GF-D8 (cell line): ENCODE measurements around the gene GCNT1.
"Not testable (repeated sequence)": the region's sequence is repeated elsewhere in the genome, so short reads cannot be mapped to it uniquely, and the experiment has no call there.

ENCODE experiments used
- DNase-seq: peaks from one replicate; lab custom pipeline; 2025; lab: John Stamatoyannopoulos, UW

GCNT1 gene

DNA sequence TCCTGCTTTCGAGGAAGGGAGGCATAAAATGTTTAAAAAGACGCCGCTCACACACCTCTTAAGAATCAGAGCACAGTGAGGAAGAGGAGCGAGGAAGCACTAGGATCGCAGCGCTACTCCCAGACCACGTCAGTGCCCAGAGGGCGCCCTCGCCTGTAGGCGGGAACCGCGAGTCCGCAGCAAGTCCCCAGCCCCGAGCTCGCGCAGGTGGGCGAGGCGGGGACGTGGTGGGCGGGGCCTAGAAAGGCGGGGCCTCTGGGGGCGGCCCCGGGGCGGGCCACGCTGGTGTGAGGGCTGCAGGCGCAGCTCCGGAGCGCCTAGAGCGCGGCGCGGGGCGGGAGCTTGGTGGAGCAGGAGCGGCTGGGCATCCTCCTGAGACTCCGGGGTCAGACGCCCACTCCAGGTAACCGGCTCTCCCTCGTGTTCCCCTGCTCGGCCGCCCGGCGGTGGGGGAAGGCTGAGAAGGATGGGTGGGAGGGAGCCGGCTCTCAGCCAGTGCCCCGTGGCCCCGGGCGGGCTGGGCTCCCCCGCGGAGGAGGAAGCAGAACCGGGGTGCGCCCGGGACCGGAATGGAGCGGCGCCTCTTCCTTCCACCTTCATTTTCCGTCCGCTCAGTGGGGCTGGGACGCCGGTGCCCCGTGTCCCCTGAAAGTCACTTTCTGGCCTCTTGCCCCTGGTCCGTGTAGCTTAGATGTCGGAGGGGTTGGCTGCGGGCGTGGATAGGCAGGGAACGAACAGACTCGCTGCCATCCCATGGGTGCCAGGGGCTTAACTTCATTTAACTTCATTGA, at the start of gene GCNT1:
TSS of gene GCNT1 (plus strand) at position 280 of the 791 bp plus-strand sequence. CDS start 43,200 bp downstream, outside the sequence.
- DNase-seq: peak; percentile 82

DNA sequence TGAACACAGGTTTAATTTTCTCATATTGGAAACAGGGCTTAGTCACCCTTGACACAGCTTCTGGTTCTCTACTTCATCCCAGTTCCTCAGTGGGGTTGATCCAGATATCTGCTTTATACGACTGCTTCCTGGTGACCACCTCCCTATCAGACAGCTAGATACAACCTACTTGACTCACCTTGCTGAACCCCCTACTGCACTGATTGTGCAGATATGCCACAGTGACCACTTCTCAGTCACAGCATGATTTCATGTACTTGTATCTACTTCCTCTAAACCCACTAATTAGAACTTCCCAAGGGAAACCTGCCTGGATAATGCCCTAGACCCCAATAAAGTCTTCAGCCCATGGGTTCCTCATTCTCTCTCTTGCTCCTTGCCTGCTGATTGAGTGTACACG, 46.3 kb upstream of the GCNT1 start:
- no peak for DNase-seq

DNA sequence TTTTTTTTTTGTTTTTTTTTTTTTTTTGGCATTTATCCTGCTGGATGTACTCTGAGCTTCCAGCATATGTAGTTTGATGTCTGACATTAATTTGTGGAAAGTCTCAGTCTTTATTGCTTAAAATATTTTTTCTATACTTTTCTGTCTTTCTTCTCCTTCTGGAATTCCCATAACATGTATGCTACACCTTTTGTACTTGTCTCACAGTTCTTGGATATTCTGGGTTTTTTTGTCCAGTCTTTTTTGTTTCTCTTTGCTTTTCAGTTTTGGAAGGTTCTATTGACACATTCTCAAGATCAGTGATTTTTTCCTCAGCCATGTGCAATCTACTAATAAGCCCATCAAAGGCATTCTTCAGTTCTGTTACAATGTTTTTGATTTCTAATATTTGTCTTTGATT, 45.3 kb upstream of the GCNT1 start:
- no peak for DNase-seq

DNA sequence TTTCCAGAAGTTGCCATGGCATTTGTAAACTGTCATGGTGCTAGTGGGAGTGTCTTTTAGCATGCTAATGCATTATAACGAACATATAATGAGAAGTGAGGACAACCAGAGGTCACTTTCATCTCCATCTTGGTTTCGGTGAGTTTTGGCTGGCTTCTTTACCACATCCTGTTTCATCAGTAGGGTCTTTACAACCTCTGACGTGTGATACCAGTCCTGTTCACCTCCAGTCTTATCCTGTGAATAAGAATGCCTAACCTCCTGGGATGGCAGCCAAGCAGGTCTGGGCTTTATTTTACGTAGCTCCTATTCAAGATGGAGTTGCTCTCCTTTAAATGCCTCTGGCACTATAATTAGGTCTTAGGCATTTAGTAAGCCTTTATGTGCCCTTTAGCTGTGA, 44.3 kb upstream of the GCNT1 start:
- DNase-seq: peak; percentile 31

DNA sequence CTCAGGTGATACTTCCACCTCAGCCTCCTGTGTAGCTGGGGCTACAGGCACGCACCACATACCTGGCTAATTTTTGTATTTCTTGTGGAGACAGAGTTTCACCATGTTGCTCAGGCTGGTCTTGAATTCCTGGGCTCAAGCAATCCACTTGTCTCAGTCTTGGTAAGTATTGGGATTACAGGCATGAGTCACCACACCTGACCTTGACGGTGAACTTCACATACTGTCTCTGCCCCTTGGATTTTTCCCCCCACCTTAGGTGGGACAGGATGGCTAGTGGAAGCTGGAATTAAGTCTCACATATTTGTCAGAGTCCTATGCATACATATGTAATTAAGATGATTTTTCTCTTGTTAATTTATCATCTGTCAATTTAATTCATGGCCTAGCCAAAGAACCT, 43.8 kb upstream of the GCNT1 start:
- no peak for DNase-seq

DNA sequence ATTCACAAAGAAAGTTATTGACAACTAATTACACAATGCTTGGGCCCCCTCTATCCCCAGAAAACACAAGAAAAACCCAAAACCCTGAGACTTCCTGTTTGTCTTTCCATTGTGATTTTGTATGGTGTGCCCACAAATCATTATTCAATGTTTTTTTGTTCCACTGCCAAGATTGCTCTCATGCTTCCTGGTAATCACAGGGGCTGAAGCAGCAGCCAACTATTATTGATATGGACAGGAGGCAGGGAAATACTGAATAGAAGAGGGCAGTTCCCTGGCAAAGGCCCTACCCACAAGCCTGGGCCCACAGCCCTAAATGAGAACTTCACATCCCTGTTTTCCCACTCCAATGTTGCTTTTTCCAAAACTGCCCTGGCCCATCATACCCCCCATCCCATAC, 43.3 kb upstream of the GCNT1 start:
- DNase-seq: no peak

DNA sequence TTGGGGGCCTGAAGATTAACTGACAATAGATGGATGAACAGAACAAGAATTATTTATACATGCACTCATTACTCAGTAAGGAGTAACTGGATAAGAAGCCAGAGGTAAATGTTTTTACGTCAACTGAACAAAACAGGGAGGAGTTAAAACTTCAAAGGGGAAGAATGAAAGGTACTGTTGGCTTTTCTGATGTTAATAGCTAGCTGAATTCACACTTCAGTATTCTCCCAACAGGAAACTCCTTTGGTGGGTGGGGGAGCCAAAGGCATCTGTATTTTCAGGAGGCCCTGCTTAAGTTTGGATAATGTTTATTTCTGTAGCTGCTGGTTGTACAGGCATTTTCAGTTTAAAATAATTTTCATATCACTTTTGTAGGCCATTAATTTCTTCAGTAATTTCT, 41.6 kb upstream of the GCNT1 start:
- DNase-seq: no peak

DNA sequence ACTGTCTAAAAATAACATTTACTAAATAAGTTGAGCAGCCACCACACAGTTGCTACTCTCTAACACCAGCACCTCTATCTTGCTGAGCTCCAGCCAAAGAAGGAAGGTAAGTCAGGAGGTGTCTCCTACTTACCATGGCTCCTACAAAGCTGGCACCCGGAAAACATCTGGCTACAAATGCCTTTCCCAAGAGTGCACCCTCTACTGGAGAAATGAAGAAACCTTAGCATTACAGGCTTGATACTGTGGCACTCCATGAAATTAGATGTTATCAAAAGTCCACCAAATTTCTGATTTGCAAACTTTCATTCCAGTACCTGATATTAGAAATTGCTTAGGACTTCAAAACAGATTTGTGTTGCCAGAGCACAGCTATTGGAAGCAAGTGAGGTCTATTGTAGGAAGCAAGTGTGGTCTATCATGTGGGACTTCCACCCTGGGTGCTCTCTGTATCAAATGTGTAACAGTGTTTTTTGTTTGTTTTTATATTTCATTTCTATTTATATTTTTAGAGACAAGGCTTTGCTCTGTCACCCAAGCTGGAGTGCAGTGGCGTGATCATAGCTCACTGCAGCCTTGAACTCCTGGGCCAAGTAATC, 39.1 kb upstream of the GCNT1 start:
- DNase-seq: no peak

DNA sequence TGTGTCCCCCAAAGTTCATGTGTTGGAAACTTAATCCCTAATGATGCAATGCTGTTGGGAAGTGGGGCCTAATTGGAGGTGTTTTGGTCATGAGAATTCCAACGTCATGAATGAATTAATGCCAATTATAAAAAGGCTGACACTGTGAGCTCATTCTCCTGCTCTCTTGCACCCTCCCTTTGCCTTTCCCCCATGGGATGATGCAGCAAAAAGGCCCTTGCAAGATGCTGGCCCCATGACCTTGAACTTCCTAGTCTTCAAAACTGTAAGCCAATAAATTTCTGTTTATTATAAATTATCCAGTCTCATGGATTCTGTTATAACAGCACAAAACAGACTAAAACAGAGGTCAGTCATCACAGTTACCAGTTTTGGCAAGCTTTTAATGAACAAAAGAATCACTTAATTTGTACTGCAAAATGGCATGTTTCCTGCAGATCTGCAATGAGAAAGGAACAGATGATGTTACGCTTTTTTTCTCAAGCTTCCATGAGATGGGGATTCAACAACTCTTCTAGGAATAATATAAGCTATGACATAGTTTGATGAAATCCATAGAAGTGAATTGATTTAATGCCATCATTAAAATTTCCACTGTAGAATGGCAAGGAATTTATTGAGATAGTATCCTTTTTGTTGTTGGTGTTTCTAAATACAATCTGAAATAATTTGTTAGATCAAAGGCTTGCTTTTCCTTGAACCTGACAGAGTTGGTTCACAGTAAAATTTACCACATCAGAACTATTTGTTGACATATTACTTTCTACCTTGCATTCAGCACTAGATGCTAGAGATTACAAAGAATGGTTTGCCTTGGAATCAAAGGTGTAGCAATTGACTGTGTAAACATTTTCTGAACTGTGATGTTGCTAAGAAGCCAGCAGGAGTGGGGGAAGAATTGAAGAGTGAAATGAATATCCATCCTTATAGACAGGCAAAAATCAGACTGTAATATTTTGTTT, 35.5 kb upstream of the GCNT1 start:
- DNase-seq: no peak

DNA sequence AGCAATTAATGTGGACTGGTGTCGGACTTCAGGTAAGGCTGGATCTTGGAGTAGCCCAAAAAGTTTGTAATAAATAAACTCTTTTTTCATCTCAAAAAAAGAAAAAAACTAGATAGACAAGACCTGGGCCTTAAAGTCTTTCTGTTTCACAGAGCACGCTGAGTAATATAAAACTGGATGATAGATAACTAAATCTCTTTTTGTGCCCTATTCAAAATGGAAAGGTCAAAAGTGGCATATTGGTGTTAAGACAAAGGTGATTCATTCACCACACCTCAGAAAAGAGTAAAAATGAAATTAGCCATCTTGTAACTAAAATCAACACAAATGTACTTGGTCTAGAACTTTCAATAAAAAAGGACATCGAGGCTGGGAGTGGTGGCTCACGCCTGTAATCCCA, 34.5 kb upstream of the GCNT1 start:
- DNase-seq: no peak

DNA sequence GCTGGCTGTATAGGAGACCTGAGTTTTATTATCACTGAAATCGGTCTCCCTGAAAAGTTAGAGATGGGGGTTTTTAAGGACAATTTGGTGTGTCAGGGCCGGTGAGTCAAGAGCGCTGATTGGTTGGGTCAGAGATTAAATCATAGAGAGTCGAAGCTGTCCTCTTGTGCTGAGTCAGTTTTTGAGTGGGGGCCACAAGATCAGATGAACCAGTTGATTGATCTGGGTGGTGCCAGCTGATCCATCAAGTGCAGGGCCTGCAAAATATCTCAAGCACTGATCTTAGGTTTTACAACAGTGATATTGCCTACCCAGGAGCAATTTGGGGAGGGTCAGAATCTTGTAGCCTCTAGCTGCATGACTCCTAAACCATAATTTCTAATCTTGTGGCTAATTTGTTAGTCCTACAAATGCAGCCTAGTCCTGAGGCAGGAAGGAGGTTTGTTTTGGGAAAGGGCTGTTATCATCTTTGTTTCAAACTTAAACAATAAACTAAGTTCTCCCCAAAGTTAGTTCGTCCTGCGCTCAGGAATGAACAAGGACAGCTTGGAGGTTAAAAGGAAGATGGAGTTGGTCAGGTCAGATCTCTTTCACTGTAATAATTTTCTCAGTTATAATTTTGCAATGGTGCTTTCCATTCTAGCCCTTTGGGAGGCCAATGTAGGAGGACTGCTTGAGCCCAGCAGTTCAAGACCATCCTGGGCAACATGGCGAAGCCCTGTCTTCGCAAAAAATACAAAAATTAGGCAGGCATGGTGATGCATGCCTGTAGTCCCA, 33.1 kb upstream of the GCNT1 start:
- no peak for DNase-seq

DNA sequence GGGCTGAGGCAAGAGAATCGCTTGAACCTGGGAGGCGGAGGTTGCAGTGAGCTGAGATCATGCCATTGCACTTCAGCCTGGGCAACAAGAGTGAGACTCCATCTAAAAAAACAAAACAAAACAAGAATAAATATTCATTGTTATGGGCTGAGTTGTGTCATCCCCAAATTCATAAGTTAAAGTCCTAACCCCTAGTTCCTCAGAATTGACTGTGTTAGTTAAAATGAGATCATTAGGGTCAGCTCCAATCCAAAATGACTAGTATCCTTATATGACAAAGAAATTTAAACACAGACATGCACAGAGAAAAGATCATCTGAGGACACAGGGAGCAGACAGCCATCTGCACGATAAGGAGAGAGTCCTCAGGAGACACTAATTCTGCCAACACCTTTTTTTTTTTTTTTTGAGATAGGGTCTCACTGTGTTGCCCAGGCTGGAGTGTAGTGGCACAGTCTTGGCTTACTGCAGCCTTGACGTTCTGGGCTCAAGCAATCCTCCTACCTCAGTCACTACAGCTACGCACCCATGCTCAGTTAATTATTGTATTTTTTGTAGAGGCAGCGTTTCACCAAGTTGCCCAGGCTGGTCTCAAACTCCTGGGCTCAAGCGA, 32.1 kb upstream of the GCNT1 start:
- no peak for DNase-seq

DNA sequence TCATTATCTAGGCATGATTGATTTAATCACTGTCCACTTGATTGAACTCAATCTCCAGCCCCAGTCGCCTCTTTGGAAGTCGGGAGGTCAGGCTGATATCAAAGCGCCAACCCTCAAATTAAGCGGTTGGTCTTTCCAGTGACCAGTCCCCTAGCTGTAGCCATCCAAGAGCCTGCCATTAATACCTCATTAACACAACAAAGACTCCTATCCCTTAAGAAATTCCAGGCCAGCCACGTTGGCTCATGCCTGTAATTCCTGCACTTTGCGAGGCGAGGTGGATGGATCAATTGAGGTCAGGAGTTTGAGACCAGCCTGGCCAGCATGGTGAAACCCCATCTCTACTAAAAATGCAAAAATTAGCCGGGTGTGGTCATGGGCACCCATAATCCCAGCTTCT, 27.4 kb upstream of the GCNT1 start:
- no peak for DNase-seq

DNA sequence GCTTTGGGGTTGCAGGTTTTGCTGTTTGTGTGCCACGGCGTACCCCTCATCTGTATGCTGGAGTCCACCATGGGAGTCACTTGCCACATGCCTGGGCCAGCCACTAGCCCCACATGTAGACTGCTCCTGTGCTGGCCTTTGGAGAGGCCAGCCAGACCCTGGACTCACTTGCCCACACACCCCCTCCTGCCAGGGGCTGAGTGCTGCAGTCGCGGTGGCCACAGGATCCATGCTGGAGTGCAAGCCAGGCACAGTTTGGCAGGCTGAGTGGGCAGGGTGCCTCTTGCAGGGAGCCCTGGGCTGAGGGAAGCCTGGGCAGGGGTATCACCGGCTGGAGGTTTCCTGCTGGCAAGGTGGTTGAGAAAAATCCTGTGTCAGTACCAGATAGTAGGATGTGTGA, 25.6 kb upstream of the GCNT1 start:
- no peak for DNase-seq

DNA sequence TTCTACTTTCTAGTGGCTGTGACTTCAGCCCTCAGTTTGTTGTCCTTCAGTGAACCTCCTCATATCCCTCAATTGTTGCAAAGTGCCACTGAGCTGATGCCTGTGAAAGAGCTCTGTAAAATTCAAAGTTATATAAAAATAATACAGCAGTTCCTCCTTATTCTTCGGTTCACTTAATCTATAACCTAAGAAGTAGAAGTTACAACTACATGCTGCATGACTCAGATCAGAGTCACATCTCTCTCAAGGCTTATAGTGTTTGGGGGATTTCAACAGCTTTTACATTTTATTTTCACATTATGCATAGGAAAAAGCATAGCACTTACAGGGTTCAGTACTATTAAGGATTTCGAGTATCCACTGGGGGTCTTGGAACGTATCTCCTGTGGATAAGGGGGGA, 25.1 kb upstream of the GCNT1 start:
- DNase-seq: no peak

DNA sequence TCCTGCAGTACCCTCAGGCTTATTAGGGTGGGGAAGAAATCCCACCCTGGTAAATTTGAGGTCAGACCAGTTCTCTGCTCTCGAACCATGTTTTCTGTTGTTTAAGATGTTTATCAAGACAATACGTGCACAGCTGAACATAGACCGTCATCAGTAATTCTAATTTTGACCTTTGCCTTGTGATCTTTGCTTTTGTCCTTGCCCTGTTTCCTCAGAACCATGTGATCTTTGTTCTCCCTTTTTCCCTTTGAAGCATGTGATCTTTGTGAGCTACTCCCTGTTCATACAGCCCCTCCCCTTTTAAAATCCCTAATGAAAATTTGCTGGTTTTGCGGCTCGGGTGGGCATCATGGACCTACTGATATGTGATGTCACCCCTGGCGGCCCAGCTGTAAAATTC, 24.1 kb upstream of the GCNT1 start:
- DNase-seq: not testable (repeated sequence)

DNA sequence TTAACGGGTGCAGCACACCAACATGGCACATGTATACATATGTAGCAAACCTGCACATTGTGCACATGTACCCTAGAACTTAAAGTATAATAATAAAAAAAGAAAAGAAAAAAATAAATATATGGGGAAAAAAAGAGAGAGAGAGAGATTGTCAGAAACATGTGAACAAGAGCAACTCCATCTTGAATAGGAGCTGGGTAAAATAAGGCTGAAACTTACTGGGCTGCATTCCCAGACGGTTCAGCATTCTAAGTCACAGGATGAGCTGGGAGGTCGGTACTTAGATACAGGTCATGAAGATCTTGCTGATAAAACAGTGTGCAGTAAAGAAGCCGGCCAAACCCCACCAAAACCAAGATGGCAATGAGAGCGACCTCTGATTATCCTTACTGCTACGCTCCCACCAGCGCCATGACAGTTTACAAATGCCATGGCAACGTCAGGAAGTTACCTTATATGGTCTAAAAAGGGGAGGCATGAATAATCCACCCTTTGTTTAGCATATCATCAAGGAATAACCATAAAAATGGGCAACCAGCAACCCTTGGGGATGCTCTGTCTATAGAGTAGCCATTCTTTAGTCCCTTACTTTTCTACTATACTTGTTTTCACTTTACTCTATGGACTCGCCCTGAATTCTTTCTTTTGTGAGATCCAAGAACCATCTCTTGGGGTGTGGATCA, 21.8 kb upstream of the GCNT1 start:
- not testable (repeated sequence) for DNase-seq

DNA sequence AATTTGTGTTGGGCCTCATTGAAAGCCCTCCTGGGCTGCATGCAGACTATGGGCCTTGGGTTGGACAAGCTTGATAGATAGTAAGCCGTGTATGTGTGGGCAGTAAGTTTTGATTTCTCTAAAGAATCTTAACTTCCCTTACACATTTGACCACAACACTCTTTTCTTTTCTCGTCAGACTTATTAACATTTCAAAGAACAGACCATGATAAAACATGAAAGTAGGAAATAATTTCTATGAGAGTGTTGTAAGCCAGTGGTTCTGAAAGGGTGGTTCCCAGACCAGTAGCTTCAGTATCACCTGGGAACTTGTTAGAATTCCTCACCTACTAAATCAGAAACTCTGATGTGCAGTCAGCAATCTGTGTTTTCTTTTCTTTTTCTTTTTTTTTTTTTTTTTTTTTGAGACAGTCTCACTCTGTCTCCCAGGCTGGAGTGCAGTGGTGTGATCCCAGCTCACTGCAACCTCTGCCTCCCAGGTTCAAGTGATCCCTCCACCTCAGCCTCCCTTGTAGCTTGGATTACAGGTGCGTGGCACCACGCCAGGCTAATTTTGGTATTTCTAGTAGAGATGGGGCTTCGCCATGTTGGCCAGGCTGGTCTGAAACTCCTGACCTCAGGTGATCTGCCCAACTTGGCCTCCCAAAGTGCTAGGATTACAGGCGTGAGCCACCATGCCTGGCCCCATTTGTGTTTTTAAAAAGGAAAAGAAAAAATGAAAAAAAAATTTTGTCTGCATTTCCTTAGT, 20.0 kb upstream of the GCNT1 start:
- no peak for DNase-seq

DNA sequence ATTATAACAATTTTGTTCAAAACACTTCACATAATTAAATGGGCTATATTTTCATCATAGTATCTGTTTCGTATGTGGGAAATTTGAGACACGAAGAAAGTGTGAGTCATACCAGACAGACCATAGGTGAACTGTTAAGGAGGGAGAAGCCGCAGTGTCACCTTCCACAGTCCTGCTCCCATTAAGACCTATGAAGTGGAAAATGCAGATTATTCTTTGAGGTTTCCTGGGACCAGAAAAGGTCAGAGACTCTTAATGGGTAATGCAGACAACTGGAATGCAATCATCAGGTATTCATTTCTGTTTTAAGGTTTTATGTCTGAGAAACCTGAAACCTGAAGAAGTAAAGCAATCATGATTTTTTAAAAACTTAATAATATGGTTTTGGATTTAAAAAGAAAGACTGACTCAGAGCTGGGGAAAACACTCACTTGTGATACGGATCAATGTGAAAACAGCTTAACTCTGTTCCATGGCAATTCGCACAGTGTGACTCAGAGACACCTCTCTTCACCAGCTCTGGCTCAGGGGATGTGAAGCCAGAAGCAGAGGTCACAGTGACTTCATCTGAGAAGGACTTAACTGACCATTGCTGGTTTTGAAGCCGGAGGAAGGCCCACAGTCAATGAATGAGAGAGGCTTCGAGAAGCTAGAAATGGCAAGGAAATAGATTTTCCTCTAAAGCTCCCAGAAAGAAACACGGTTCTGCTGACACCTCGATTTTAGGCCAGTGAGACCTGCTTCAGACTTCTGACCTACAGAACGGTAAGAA, 17.2 kb upstream of the GCNT1 start:
- no peak for DNase-seq
